GM10266 (cell line): ENCODE measurements around the gene KCTD2.

Experiments
- DNase-seq: peaks from one replicate; pipeline ENCODE4 v3.0.0; 2012; ENCODE audit errors: extremely low spot score
- CTCF ChIP-seq: IDR thresholded peaks from 2 replicates; pipeline ENCODE4 v1.5.1; 2012; ENCODE audit warnings: mild to moderate bottlenecking, low read depth; ENCODE audit not compliant: control insufficient read depth, insufficient read depth; ENCODE audit errors: missing control alignments

KCTD2 gene

GRCh38 chr17:75096082-75096625, 49.1 kb downstream of the KCTD2 start:
- no peak for DNase-seq
- TF ChIP-seq CTCF: no peak

- no peak for TF ChIP-seq CTCF
- DNase-seq: no peak
These were observed 50.8 kb downstream of the KCTD2 start for GRCh38 chr17:75097865-75098264.

- TF ChIP-seq CTCF: no peak
- DNase-seq: no peak
These were observed 51.8 kb downstream of the KCTD2 start for GRCh38 chr17:75098861-75099260.

GRCh38 chr17:75099881-75100595, 53.0 kb downstream of the KCTD2 start:
- no peak for TF ChIP-seq CTCF
- no peak for DNase-seq

GRCh38 chr17:75102385-75102821, 55.4 kb downstream of the KCTD2 start:
- peak; percentile 73 for DNase-seq
- no peak for TF ChIP-seq CTCF

- TF ChIP-seq CTCF: no peak
- no peak for DNase-seq
These were observed 56.9 kb downstream of the KCTD2 start for GRCh38 chr17:75103601-75104554.
